Measurements from ENCODE around the gene ACAD11. TPM values are rescaled to one million over a fixed set of nuclear protein-coding genes. Genes with fewer than 3 reads are reported as not detected.

ACAD11 gene
- total and polyA plus RNA-seq, 2 donors, result 10.2 to 26.2 TPM

DNA sequence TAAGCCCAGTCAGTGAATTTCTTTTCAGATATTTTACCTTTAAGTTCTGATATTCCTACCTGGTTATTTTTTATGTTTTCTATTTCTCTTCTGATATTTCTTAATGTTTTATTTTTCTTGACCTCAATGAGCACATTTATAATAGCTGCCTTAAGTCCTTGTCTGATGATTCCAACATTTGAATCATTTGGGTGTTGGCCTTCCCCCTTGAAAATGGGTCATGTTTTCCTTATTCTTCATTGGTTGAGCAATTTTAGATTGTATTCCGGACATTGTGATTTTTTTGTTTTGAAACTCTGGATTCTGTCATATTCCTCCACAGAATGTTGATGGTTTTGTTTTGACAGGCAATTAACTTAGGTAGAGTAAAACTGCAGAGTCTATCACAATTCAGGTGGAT is 72.2 kb downstream of the ACAD11 start:
- no peaks in the 10 kb centered on the region for H3K36me3 ChIP-seq (ENCODE audit: control insufficient read depth in 2 of 2, insufficient read depth in 2 of 2, low read length in 1 of 2)
- no peak for DNase-seq (ENCODE audit: low read depth in 6 of 9, low spot score in 9 of 9)
- H3K9me3 ChIP-seq (ENCODE audit: control insufficient read depth in 2 of 2, insufficient read depth in 1 of 2, low read length in 1 of 2), result no peaks in the 10 kb centered on the region
- H3K27ac ChIP-seq (ENCODE audit: low read depth in 1 of 2, low read length in 1 of 2), result no peak overlapping the region
- no peaks in the 10 kb centered on the region for H3K4me1 ChIP-seq (ENCODE audit: control insufficient read depth in 2 of 2, insufficient read depth in 2 of 2, low read length in 2 of 2)
- no peaks in the 10 kb centered on the region for H3K27me3 ChIP-seq (ENCODE audit: control insufficient read depth in 2 of 2, insufficient read depth in 1 of 2, low read length in 1 of 2)
- H3K4me3 ChIP-seq (ENCODE audit: low read length in 2 of 2), result no peak overlapping the region
- 93% methylated on average over 1 of the region's 1 CpG for WGBS

DNA sequence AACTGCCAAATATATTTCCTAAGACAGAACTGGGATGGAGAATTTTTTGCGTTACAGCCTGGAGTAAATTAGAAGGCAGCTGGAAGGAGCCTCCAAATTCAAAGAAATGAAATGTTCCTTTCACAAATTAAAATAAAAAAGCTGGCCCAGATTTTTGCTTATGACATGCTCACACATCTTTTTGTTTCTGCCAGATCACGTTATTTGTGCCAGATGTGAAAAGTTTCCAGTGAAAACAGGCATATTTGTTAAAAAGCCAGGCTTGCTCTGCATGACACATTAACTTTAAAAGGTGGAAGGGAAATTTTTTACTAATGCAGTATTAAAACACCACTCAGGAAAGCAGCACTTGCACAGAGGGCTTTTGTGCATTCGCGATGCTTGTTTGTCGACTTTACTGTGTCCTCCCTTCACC is 85.8 kb downstream of the ACAD11 start:
- Histone ChIP-seq H3K9me3 (ENCODE audit: control insufficient read depth in 2 of 2, insufficient read depth in 1 of 2, low read length in 1 of 2) (no peaks in the 10 kb centered on the region), H3K36me3 (ENCODE audit: control insufficient read depth in 2 of 2, insufficient read depth in 2 of 2, low read length in 1 of 2) (peaks cover 0 to 6% of the 10 kb centered on the region in 2 donors), H3K27me3 (ENCODE audit: control insufficient read depth in 2 of 2, insufficient read depth in 1 of 2, low read length in 1 of 2) (no peaks in the 10 kb centered on the region), H3K27ac (ENCODE audit: low read depth in 1 of 2, low read length in 1 of 2) (no peak overlapping the region), H3K4me1 (ENCODE audit: control insufficient read depth in 2 of 2, insufficient read depth in 2 of 2, low read length in 2 of 2) (no peaks in the 10 kb centered on the region), H3K4me3 (ENCODE audit: low read length in 2 of 2) (no peak overlapping the region)
- 96% methylated on average over 5 of the region's 5 CpGs for WGBS
- DNase-seq (ENCODE audit: low read depth in 6 of 9, low spot score in 9 of 9), result no peak

- no peak overlapping the region for H3K27ac ChIP-seq (ENCODE audit: low read depth in 1 of 2, low read length in 1 of 2)
- 96% methylated on average over 2 of the region's 2 CpGs for WGBS
- no peaks in the 10 kb centered on the region for H3K4me1 ChIP-seq (ENCODE audit: control insufficient read depth in 2 of 2, insufficient read depth in 2 of 2, low read length in 2 of 2)
- H3K9me3 ChIP-seq (ENCODE audit: control insufficient read depth in 2 of 2, insufficient read depth in 1 of 2, low read length in 1 of 2), result no peaks in the 10 kb centered on the region
- H3K4me3 ChIP-seq (ENCODE audit: low read length in 2 of 2), result no peak overlapping the region
- H3K27me3 ChIP-seq (ENCODE audit: control insufficient read depth in 2 of 2, insufficient read depth in 1 of 2, low read length in 1 of 2), result no peaks in the 10 kb centered on the region
- H3K36me3 ChIP-seq (ENCODE audit: control insufficient read depth in 2 of 2, insufficient read depth in 2 of 2, low read length in 1 of 2), result no peaks in the 10 kb centered on the region
- no peak for DNase-seq (ENCODE audit: low read depth in 6 of 9, low spot score in 9 of 9)
These were observed 89.6 kb downstream of the ACAD11 start for GRCh38 chr3:132570016-132570415.

- Histone ChIP-seq H3K9me3 (ENCODE audit: control insufficient read depth in 2 of 2, insufficient read depth in 1 of 2, low read length in 1 of 2) (no peaks in the 10 kb centered on the region), H3K4me1 (ENCODE audit: control insufficient read depth in 2 of 2, insufficient read depth in 2 of 2, low read length in 2 of 2) (no peaks in the 10 kb centered on the region), H3K27ac (ENCODE audit: low read depth in 1 of 2, low read length in 1 of 2) (no peak overlapping the region), H3K36me3 (ENCODE audit: control insufficient read depth in 2 of 2, insufficient read depth in 2 of 2, low read length in 1 of 2) (no peaks in the 10 kb centered on the region), H3K27me3 (ENCODE audit: control insufficient read depth in 2 of 2, insufficient read depth in 1 of 2, low read length in 1 of 2) (no peaks in the 10 kb centered on the region), H3K4me3 (ENCODE audit: low read length in 2 of 2) (no peak overlapping the region)
- DNase-seq (ENCODE audit: low read depth in 6 of 9, low spot score in 9 of 9), result no peak
- WGBS, result 94% methylated on average over 1 of the region's 1 CpG
These were observed 90.0 kb downstream of the ACAD11 start for GRCh38 chr3:132569580-132569979.

DNA sequence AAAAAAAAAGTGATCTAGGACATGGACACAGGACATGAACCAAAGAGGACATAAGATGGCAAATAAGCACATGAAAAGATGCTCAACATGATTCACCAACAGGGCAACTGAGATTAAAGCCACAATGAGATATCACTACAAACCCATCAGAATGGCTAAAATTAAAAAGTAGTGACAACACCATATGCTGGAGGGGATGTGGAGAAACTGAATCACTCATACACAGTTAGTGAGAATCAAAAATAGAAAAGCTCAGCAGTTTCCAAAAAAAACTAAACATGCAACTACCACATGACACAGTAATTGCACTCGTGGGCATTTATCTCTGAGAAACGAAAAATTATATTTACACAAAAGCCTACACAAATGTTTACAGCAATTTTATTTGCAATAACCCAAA is 90.5 kb downstream of the ACAD11 start:
- Histone ChIP-seq H3K27ac (ENCODE audit: low read depth in 1 of 2, low read length in 1 of 2) (no peak overlapping the region), H3K4me3 (ENCODE audit: low read length in 2 of 2) (no peak overlapping the region), H3K4me1 (ENCODE audit: control insufficient read depth in 2 of 2, insufficient read depth in 2 of 2, low read length in 2 of 2) (no peaks in the 10 kb centered on the region), H3K9me3 (ENCODE audit: control insufficient read depth in 2 of 2, insufficient read depth in 1 of 2, low read length in 1 of 2) (no peaks in the 10 kb centered on the region), H3K36me3 (ENCODE audit: control insufficient read depth in 2 of 2, insufficient read depth in 2 of 2, low read length in 1 of 2) (no peaks in the 10 kb centered on the region), H3K27me3 (ENCODE audit: control insufficient read depth in 2 of 2, insufficient read depth in 1 of 2, low read length in 1 of 2) (no peaks in the 10 kb centered on the region)
- WGBS, result 93% methylated on average over 2 of the region's 2 CpGs
- DNase-seq (ENCODE audit: low read depth in 6 of 9, low spot score in 9 of 9), result no peak

- Histone ChIP-seq H3K4me1 (ENCODE audit: control insufficient read depth in 2 of 2, insufficient read depth in 2 of 2, low read length in 2 of 2) (no peaks in the 10 kb centered on the region), H3K4me3 (ENCODE audit: low read length in 2 of 2) (no peak overlapping the region), H3K27ac (ENCODE audit: low read depth in 1 of 2, low read length in 1 of 2) (no peak overlapping the region), H3K9me3 (ENCODE audit: control insufficient read depth in 2 of 2, insufficient read depth in 1 of 2, low read length in 1 of 2) (no peaks in the 10 kb centered on the region), H3K27me3 (ENCODE audit: control insufficient read depth in 2 of 2, insufficient read depth in 1 of 2, low read length in 1 of 2) (no peaks in the 10 kb centered on the region), H3K36me3 (ENCODE audit: control insufficient read depth in 2 of 2, insufficient read depth in 2 of 2, low read length in 1 of 2) (no peaks in the 10 kb centered on the region)
- 97% methylated on average over 2 of the region's 2 CpGs for WGBS
- no peak for DNase-seq (ENCODE audit: low read depth in 6 of 9, low spot score in 9 of 9)
These were observed 91.2 kb downstream of the ACAD11 start for GRCh38 chr3:132568422-132568821.

GRCh38 chr3:132564070-132564465 is 95.5 kb downstream of the ACAD11 start:
- Histone ChIP-seq H3K9me3 (ENCODE audit: control insufficient read depth in 2 of 2, insufficient read depth in 1 of 2, low read length in 1 of 2) (no peaks in the 10 kb centered on the region), H3K4me1 (ENCODE audit: control insufficient read depth in 2 of 2, insufficient read depth in 2 of 2, low read length in 2 of 2) (no peaks in the 10 kb centered on the region), H3K36me3 (ENCODE audit: control insufficient read depth in 2 of 2, insufficient read depth in 2 of 2, low read length in 1 of 2) (no peaks in the 10 kb centered on the region), H3K27me3 (ENCODE audit: control insufficient read depth in 2 of 2, insufficient read depth in 1 of 2, low read length in 1 of 2) (no peaks in the 10 kb centered on the region), H3K4me3 (ENCODE audit: low read length in 2 of 2) (no peak overlapping the region), H3K27ac (ENCODE audit: low read depth in 1 of 2, low read length in 1 of 2) (no peak overlapping the region)
- no peak for DNase-seq (ENCODE audit: low read depth in 6 of 9, low spot score in 9 of 9)
- 81% methylated on average over 2 of the region's 2 CpGs for WGBS

DNA sequence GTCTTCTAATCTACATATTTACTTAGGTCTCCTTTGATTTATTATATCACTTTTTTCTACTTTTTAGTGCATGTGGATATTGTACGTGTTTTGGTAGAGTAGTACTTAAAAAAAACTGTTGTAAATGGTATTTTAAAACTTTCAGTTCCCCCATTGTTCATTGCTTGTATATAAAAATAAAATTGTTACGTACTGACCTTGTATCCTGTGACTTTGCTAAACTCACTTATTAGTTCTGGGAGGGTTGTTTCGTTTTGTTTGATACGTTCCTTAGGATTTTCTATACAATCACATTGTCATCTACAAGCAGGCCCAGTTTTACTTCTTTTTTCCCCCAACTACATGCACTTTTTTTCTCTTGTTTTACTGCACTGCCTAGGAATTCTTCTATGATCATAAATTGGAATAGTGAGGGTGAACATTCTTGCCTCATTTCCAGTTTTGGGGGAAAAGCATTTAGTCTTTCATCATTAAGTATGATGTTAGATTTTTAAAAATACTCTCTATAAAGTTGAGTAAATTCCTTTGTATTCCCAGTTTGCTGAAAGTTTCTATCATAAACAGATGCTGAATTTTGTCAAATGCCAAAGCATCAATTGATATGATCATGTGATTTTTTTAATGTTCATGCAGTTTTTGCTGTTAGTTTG is 96.1 kb downstream of the ACAD11 start:
- DNase-seq (ENCODE audit: low read depth in 6 of 9, low spot score in 9 of 9), result no peak
- WGBS, result 93% methylated on average over 4 of the region's 4 CpGs
- no peaks in the 10 kb centered on the region for H3K4me1 ChIP-seq (ENCODE audit: control insufficient read depth in 2 of 2, insufficient read depth in 2 of 2, low read length in 2 of 2)

DNA sequence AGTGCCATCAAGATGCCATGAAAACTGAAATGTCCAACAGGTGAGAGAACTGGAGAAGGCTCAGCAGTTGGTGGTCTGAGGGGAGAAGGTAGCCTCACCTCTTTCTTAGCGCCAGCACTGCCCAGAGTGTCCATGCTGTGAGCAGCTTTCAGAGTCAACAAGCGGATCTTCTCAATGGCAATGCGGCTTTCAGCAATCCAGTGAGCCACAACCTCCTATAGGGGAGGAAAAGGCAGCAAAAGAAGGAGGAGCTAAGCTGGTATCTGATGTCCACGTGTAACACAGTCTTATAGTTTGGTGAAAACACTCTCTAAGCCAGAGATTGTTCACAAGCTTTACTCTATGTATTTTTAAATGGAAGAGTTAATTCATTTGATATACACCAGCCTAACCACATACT is 98.6 kb downstream of the ACAD11 start:
- no peaks in the 10 kb centered on the region for H3K27me3 ChIP-seq (ENCODE audit: control insufficient read depth in 2 of 2, insufficient read depth in 1 of 2, low read length in 1 of 2)
- H3K4me1 ChIP-seq (ENCODE audit: control insufficient read depth in 2 of 2, insufficient read depth in 2 of 2, low read length in 2 of 2), result no peaks in the 10 kb centered on the region
- DNase-seq (ENCODE audit: low read depth in 6 of 9, low spot score in 9 of 9), result no peak
- H3K27ac ChIP-seq (ENCODE audit: low read depth in 1 of 2, low read length in 1 of 2), result no peak overlapping the region
- 95% methylated on average over 4 of the region's 4 CpGs for WGBS
- no peaks in the 10 kb centered on the region for H3K9me3 ChIP-seq (ENCODE audit: control insufficient read depth in 2 of 2, insufficient read depth in 1 of 2, low read length in 1 of 2)
- no peaks in the 10 kb centered on the region for H3K36me3 ChIP-seq (ENCODE audit: control insufficient read depth in 2 of 2, insufficient read depth in 2 of 2, low read length in 1 of 2)
- H3K4me3 ChIP-seq (ENCODE audit: low read length in 2 of 2), result no peak overlapping the region

More for the DNA sequence above, 96.1 kb downstream of the ACAD11 start:
- Histone ChIP-seq H3K27me3 (ENCODE audit: control insufficient read depth in 2 of 2, insufficient read depth in 1 of 2, low read length in 1 of 2) (no peaks in the 10 kb centered on the region), H3K4me3 (ENCODE audit: low read length in 2 of 2) (no peak overlapping the region), H3K36me3 (ENCODE audit: control insufficient read depth in 2 of 2, insufficient read depth in 2 of 2, low read length in 1 of 2) (no peaks in the 10 kb centered on the region), H3K9me3 (ENCODE audit: control insufficient read depth in 2 of 2, insufficient read depth in 1 of 2, low read length in 1 of 2) (no peaks in the 10 kb centered on the region), H3K27ac (ENCODE audit: low read depth in 1 of 2, low read length in 1 of 2) (no peak overlapping the region)
